ENCODE data around the gene CNNM1.

- TF ChIP-seq TAF1 (IDR thresholded peaks at IDR 0.05; ENCODE audit: borderline replicate concordance, low read depth, low read length) (no peak), POLR2AphosphoS5 (IDR thresholded peaks at IDR 0.05; ENCODE audit: low read depth, low read length) (no peak), POLR2A (IDR thresholded peaks at IDR 0.05; ENCODE audit: low read depth, low read length) (no peak)
Measured at GRCh38 chr10:99296605-99297004, 32.6 kb upstream of the CNNM1 start.
